ENCODE measurements around the gene ABCB8.

DNA sequence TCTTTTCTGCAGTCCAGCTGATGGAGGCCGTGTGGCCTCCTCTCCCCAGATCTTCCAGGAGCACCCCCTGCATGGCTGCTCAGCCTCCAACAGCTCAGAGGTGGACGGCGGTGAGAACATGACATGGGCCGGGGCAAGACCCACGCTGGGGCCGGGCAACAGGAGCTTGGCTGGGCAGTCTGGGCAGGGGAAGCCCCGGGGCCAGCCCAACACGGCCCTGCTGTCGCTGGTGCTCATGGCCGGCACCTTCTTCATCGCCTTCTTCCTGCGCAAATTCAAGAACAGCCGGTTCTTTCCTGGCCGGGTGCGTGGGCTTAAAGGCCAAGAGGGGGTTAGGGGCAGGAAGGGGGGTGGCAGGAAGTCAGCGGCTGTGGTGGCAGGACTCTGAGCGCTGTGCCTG, 45.7 kb downstream of the ABCB8 start:
- TF ChIP-seq, protein P1, sequence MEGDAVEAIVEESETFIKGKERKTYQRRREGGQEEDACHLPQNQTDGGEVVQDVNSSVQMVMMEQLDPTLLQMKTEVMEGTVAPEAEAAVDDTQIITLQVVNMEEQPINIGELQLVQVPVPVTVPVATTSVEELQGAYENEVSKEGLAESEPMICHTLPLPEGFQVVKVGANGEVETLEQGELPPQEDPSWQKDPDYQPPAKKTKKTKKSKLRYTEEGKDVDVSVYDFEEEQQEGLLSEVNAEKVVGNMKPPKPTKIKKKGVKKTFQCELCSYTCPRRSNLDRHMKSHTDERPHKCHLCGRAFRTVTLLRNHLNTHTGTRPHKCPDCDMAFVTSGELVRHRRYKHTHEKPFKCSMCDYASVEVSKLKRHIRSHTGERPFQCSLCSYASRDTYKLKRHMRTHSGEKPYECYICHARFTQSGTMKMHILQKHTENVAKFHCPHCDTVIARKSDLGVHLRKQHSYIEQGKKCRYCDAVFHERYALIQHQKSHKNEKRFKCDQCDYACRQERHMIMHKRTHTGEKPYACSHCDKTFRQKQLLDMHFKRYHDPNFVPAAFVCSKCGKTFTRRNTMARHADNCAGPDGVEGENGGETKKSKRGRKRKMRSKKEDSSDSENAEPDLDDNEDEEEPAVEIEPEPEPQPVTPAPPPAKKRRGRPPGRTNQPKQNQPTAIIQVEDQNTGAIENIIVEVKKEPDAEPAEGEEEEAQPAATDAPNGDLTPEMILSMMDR (IDR thresholded peaks at IDR 0.05) = no peak
- no peak for TF ChIP-seq POLR2A (IDR thresholded peaks at IDR 0.05)

Measured in heart left ventricle (tissue), 13 donors.